GM23338 (cell line): ENCODE measurements around the gene DIP2C.

Experiments
- EZH2 ChIP-seq: fragments of 200-600 bp; sonication (generic); IDR thresholded peaks from one replicate; pipeline ENCODE4 v1.8.0; 2017; ENCODE audit warnings: antibody characterized with exemption, mild to moderate bottlenecking, low read depth; ENCODE audit not compliant: unreplicated experiment
- TF ChIP-seq, protein P1 (sequence below), 2 experiments: fragments of 200-600 bp in 1 of 2; sonication (generic) in 1 of 2; conservative IDR thresholded peaks; 2 replicates each; pipeline versions ENCODE4 v1.5.1 to v1.6.1; 2016 to 2017; ENCODE audit warnings: antibody characterized with exemption in 2 of 2, low read depth in 2 of 2, mild to moderate bottlenecking in 2 of 2, moderate library complexity in 1 of 2
- TF ChIP-seq, protein P2 (sequence below): IDR thresholded peaks from one replicate; pipeline ENCODE4 v1.6.1; 2018; ENCODE audit warnings: antibody characterized with exemption; ENCODE audit not compliant: unreplicated experiment

- TF ChIP-seq, protein P1, sequence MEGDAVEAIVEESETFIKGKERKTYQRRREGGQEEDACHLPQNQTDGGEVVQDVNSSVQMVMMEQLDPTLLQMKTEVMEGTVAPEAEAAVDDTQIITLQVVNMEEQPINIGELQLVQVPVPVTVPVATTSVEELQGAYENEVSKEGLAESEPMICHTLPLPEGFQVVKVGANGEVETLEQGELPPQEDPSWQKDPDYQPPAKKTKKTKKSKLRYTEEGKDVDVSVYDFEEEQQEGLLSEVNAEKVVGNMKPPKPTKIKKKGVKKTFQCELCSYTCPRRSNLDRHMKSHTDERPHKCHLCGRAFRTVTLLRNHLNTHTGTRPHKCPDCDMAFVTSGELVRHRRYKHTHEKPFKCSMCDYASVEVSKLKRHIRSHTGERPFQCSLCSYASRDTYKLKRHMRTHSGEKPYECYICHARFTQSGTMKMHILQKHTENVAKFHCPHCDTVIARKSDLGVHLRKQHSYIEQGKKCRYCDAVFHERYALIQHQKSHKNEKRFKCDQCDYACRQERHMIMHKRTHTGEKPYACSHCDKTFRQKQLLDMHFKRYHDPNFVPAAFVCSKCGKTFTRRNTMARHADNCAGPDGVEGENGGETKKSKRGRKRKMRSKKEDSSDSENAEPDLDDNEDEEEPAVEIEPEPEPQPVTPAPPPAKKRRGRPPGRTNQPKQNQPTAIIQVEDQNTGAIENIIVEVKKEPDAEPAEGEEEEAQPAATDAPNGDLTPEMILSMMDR (conservative IDR thresholded peaks at IDR 0.05; ENCODE audit: low read depth in 2 of 2) = no peak
- no peak for TF ChIP-seq EZH2
- TF ChIP-seq, protein P2, sequence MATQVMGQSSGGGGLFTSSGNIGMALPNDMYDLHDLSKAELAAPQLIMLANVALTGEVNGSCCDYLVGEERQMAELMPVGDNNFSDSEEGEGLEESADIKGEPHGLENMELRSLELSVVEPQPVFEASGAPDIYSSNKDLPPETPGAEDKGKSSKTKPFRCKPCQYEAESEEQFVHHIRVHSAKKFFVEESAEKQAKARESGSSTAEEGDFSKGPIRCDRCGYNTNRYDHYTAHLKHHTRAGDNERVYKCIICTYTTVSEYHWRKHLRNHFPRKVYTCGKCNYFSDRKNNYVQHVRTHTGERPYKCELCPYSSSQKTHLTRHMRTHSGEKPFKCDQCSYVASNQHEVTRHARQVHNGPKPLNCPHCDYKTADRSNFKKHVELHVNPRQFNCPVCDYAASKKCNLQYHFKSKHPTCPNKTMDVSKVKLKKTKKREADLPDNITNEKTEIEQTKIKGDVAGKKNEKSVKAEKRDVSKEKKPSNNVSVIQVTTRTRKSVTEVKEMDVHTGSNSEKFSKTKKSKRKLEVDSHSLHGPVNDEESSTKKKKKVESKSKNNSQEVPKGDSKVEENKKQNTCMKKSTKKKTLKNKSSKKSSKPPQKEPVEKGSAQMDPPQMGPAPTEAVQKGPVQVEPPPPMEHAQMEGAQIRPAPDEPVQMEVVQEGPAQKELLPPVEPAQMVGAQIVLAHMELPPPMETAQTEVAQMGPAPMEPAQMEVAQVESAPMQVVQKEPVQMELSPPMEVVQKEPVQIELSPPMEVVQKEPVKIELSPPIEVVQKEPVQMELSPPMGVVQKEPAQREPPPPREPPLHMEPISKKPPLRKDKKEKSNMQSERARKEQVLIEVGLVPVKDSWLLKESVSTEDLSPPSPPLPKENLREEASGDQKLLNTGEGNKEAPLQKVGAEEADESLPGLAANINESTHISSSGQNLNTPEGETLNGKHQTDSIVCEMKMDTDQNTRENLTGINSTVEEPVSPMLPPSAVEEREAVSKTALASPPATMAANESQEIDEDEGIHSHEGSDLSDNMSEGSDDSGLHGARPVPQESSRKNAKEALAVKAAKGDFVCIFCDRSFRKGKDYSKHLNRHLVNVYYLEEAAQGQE = no peak
Measured at GRCh38 chr10:639001-639750, 50.3 kb downstream of the DIP2C start.
